ENCODE measurements around the gene FAM53B.

Gene FAM53B

GRCh38 chr10:124725791-124726190, 18.4 kb downstream of the FAM53B start:
- DNase-seq: no peak

GRCh38 chr10:124725171-124725631, 19.0 kb downstream of the FAM53B start:
- DNase-seq: no peak

GRCh38 chr10:124724279-124725027, 19.7 kb downstream of the FAM53B start:
- DNase-seq: no peak

GRCh38 chr10:124723826-124724225, 20.4 kb downstream of the FAM53B start:
- no peak for DNase-seq

- DNase-seq: no peak
Observed at GRCh38 chr10:124722798-124723783, 21.1 kb downstream of the FAM53B start.

GRCh38 chr10:124721330-124722045, 22.7 kb downstream of the FAM53B start:
- DNase-seq: no peak

GRCh38 chr10:124719213-124719851, 24.8 kb downstream of the FAM53B start:
- no peak for DNase-seq

GRCh38 chr10:124717911-124718741, 26.1 kb downstream of the FAM53B start:
- DNase-seq: peak; percentile 82

GRCh38 chr10:124717041-124717757, 27.0 kb downstream of the FAM53B start:
- DNase-seq: no peak

- no peak for DNase-seq
Observed at GRCh38 chr10:124716369-124716768, 27.8 kb downstream of the FAM53B start.

GRCh38 chr10:124715439-124715838, 28.7 kb downstream of the FAM53B start:
- DNase-seq: no peak

GRCh38 chr10:124713679-124714255, 30.4 kb downstream of the FAM53B start:
- DNase-seq: no peak

GRCh38 chr10:124712704-124713407, 31.3 kb downstream of the FAM53B start:
- DNase-seq: no peak

- no peak for DNase-seq
Observed at GRCh38 chr10:124711145-124711544, 33.0 kb downstream of the FAM53B start.

GRCh38 chr10:124710266-124710881, 33.8 kb downstream of the FAM53B start:
- no peak for DNase-seq

- no peak for DNase-seq
Observed at GRCh38 chr10:124709861-124710260, 34.3 kb downstream of the FAM53B start.

- DNase-seq: no peak
Observed at GRCh38 chr10:124708922-124709520, 35.2 kb downstream of the FAM53B start.

GRCh38 chr10:124708246-124708779, 35.9 kb downstream of the FAM53B start:
- no peak for DNase-seq

GRCh38 chr10:124707551-124707950, 36.6 kb downstream of the FAM53B start:
- DNase-seq: no peak
